HG03354 (cell line): Measurements from ENCODE around the gene SOX8.

Experiments used
- ATAC-seq: cut with Tn5 transposase; IDR thresholded peaks from one replicate; pipeline ENCODE4 v1.9.1; 2021; ENCODE audit warnings: mild to moderate bottlenecking; ENCODE audit not compliant: unreplicated experiment, poor library complexity, severe bottlenecking

The SOX8 gene

DNA sequence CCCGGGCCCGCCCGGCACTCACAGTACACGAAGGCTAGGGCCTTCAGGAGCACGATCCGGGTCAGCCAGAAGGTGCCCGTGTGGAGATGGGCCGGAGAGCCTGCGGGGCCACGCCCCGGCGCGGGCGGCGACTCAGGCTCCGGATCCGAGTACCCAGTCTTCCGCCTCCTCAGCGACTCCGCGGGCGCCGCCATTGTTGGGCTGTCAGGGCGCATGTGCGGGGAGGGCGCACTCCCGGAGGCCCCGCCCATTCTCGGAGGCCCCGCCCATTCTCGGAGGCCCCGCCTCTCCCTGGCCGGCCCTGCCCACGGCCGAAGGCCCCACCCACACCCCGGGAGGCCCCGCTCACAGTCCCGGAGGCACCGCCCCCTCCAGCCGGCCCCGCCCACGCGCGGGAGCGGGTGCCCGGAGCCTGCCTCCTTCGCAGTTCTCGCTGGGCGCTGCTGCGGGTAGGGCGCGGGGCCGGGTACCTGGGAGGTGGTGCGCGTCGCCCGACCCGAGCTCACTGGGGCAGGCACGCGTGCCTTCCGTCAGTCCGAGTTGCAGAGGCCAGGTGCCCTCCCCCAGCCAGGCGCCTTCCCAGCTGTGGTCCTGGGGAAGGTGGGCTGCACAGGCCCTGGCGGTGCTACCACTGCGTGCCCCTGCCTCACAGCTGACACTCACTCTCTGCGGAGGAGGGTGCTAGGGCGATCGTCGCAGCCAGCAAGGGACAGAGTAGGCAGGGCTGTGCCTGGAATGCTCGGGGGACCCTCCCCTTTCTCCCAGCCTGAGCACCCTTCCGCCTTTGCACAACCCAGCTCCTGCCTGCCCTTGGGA is 10.6 kb upstream of the SOX8 start, which contains the start of gene LMF1:
Gene LMF1, minus strand, starts transcription at position 219 of the 816 bp plus-strand sequence. Its CDS starts 4 bp downstream, at position 215.
- peak; percentile 78 for ATAC-seq

DNA sequence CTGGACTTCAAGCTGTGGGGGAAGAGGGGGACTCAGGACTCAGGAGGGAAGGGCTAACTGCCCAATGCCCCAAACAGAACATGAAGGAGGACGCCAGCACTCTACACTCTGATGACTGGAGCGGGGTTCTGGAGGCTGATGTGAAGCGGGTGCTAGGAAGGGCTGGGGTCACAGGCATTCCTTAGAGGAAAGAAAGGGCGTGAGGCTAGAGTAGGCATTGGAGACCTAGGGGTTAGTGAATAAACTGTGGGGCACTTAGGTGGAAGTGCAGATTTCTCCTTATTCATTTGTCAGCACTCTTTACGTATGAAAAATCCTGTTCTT is 10.0 kb upstream of the SOX8 start:
- ATAC-seq, result no peak

DNA sequence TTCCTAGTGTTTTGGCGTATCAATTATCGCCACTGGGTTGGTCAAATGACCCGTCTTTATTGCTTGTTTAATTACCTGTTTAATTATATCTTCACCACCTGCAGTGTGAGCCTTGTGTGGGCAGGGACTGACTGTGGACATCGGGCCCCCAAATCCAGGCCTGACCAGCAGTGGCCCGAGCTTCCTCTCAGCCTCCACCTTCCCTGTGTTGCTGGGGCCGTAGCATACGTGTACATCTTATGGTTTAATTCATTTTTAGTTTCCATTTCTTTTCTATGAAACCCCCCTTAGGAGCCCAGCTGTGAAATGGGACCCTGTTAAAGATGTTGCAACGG is 9.6 kb upstream of the SOX8 start:
- ATAC-seq, result no peak

DNA sequence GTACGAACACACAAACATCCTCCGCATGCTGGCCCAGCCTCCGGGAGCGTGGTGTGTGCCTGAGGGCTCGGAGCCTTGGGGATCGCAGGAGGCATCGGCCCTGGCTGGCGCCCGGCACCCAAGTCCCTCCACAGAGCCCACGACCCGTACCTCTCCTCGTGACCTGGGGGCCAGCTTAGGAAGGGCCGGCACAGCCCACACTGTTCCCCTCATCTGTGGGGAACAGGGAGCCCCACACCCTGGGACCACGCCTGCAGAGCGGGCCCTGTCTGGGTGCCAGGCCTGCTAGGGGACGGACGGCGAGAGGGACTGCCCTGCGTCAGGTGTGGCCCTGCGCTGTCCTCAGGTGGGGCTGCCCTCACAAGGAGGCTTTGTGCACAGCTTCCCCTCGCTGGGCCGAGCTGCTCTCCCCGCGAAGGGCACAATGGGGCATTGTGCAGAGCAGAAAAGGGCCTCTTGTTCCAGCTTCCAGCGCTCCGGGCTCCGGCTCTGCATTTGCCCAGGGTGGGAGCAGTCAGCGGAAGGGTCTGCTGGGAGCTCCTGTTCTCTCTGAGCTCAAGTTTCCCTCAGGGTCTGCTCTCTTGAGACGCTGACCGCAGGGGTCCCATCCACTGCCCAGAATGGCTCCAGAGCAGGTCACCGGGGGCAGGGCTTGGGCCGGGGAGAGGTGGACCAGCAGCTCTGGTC is 9.1 kb upstream of the SOX8 start:
- ATAC-seq, result no peak

DNA sequence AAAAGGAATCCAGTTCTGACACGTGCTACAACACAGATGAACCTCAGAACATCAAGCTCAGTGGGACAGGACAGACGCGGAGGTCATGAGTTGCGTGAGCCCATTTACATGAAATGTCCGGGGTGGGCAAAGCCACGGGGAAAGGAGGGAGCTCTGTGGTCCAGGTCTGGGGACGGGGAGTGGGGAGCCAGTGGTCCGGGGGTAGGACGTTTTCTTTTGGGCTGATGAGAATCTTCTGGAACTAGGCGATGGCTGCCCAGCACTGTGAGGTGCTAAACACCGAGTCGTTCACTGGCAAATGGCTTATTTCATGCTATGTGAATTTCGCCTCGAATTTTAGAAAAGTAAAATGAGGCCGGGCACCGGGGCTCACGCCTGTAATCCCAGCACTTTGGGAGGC is 8.2 kb upstream of the SOX8 start:
- no peak for ATAC-seq

DNA sequence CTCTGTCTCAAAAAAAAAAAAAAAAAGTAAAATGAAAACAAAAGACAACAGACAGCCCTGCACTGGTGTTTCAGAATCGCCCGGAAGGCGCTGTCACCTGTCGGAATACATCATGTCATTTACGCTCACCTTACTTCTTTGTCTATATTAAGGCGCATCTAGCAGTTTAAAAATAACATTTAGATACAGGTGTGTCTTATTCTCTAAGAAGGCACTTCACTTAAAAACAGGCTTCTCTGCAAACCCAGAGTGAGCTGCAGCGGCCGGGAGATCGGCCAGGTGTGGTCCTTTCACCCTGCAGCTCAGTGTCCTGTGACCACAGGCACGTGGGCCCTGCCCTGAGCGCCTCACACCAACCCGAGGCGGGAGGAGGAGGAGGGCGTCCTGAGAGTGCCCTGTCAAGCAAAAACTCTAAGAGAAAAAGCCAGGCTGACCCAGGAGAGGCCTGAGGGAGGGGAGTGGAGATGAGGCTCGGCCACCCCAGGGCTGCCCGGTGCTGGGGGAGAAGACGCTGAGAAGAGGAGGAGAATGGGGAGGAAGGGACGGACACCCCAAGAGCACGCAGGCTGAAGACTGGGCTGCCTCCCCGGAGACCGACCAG is 7.5 kb upstream of the SOX8 start:
- ATAC-seq, result no peak

DNA sequence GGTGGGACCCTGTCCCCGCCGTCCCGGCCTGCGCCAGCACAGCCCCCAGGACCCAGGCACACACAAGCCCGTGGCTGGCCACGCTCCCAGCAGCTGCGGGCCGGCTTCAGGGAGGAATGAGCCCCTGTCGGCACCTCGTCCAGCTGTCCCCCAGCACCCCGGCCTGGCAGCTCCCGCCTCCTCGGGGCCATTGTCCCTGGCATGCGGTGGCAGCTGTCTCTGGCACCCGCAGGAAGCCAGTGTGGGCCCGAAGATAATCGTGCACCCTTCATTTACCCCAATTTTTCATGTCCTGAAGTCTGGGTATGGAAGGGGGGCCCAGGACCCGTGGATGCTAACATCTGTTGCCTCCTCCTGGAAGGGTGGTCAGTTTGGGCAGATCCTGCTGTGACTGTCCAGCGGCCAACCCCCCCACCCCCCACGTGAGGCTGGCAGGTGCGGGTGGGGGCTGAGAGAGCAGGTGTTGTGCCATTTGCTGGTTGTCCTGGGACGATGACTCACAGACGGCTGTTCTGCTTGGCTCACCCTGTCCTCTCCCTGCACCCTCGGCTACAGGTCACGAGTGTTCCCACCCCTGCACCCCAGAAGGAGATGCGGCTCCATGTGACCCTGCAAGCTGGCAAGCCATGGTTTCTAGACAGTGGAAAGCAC is 6.8 kb upstream of the SOX8 start:
- ATAC-seq, result no peak

DNA sequence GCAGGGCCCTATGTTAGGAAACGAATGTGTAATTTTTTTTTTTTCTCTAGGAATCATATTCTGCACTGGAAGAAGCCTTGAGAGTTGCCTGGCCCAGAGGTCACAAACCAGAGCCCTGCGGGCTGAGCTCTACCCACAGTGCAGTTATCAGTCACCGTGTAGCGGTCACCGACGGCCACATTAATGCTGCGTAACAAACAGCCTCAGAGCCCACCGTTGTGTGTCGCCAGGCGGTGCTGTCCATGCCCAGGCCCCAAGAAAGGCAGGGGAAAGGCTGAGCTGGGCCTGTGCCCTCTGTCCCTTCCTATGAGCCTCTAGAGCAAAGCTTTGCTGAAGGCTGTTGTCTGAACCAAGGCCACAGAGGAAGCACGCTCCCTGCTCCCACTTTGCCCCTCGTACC is 6.3 kb upstream of the SOX8 start:
- no peak for ATAC-seq

DNA sequence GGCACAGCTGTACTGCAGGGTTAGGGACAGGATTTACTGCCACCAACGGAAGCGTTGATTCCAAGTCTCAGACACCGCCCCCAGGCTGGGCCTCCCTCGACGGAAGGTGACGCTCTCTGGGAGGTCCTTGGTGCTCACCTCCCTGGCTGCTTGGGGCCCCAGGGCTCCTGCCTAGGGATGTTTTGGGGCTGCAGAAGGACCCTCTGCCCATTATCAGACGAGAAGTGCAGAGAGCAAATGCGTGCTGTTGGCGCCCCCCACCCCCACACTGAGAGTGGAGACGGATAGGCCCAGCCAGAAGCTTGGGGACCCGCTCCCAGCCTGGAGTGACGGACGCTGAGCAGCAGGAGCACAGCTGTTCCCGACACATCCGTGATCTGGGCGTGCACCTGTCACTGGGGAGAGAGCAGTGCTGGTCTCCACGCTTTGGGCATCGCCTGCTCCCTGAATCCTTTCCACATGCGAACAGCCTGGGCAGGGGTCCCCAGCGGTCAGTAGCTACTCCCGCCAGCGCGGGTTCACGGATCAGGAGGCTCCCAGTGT is 5.1 kb upstream of the SOX8 start:
- ATAC-seq, result no peak

DNA sequence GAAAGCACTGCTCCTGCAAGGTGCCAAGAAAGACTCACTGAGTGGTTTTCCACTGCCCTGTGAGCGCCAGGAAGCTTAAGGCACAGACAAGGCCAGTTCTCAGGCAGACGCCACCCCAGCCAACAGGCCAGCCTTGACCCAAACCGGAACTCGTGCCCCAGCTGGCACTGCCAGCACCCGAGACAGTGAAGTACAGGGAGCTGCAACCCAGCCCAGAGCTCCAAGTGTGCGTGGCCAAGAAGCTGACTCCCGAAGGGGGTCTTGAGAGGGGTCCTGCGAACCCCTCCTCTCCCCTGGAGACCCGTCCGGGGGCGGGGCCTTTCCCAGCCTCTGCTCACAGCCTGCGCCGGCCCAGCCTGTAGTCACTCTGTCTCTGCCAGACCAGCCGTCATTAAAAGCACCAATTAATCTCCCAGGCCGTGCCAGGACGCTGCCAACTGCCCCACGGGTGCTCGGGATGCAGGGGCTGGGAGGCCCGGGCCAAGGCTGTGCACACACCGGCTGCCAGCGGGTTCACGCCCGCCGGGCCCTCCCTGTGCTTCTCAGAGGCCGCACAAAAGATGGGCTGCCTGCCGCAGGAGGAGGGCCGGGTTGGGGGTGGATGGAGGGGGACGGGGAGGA is 4.4 kb upstream of the SOX8 start:
- no peak for ATAC-seq

DNA sequence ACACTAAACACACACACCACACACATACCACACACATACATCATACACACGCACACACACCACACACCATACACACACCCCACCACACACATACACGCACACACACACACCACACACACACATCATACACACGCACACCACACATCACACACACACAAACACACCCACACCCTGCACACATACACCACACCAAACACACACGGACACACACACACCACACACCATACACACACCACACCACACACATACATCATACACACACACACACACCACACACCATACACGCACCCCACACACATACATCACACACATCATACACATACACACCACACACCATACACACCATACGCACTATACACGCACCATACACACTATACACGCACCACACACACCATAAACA is 3.7 kb upstream of the SOX8 start:
- ATAC-seq, result no peak

DNA sequence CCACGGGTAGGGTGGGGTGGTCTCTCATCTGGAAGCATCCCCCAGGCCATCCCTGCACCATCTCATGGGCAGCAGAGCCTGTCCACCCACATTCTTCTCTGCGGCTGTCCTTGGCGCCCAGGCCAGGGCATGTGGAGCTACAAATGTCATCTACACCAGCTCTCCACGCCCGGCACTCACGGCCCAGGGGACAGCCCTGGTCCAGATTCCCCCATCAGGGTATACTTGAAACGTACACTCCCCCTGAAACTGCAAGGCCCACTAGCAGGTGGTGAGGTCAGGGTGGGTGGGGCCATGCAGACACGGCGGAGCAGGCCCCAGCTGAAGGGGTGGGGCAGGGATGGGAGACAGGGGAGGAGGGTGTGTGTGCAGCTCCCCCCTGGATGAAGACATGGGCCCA is 3.2 kb upstream of the SOX8 start:
- ATAC-seq, result no peak

DNA sequence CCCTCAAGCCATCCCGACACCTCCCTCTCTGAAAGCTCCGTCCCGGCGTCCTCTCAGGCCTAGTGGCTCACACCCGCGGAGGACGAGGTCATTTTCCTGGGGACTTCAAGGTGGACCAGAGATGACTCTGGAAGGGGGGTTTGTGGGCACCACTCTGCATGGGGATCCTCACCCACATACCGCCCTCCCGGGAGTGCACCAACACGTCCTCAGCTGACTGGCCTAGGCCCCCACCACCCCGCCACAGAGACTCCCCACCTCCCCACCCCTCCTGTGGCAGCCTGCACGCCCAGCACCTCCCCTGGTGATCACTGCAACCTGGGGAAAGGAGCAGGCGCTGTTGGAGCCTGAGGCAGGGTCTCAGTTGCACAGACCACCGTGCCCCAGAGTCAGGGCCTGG is 2.4 kb upstream of the SOX8 start:
- ATAC-seq, result no peak

DNA sequence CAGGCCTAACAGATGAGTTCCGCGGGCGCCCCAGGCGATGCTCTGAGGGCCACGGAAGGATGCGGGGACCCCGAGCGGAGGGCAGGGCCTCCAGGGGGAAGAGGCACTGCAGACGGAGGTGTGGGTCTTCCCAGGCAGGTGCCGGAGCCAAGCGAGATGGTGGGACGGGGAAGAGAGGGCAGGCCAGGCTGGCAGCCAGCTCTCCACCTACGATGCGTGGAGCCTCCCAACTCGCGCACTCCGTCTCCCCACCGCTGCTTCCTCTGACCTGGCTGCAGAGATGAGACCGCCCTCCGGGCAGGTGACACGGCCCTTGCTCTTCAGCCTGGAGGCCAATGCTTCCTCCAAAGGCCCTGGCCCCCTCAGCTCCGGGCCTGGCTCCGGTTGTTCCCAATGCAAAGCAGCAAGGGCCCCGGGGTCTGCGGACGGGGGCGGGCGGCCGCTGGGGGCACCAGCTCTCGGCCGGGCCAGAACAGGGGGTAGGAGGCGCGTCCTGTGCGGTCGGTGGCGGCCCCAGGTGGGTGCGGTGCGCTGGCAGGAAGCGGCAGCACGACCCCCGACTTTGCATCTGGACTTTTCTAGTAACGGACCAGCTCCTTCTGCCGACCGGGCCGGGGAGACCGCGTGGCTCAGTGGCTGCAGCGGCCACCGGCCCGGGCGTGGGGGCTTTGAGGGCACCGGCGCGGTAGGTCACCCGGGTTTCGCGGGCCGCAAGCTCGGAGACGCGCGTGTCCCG is 1.5 kb upstream of the SOX8 start:
- no peak for ATAC-seq

DNA sequence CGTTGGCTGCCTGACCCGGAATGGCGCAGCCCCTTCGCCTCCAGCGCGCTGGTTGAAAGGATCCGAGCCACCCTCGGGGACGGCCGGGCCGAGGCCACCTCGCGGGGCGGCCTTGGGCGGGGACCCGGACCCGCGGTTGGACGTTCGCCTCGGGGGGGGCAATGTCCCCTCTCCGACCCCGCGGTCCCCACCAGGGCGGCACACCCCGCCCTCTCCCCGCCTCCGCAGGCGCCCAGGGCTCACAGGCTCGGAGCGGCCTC is 1.0 kb upstream of the SOX8 start:
- no peak for ATAC-seq

DNA sequence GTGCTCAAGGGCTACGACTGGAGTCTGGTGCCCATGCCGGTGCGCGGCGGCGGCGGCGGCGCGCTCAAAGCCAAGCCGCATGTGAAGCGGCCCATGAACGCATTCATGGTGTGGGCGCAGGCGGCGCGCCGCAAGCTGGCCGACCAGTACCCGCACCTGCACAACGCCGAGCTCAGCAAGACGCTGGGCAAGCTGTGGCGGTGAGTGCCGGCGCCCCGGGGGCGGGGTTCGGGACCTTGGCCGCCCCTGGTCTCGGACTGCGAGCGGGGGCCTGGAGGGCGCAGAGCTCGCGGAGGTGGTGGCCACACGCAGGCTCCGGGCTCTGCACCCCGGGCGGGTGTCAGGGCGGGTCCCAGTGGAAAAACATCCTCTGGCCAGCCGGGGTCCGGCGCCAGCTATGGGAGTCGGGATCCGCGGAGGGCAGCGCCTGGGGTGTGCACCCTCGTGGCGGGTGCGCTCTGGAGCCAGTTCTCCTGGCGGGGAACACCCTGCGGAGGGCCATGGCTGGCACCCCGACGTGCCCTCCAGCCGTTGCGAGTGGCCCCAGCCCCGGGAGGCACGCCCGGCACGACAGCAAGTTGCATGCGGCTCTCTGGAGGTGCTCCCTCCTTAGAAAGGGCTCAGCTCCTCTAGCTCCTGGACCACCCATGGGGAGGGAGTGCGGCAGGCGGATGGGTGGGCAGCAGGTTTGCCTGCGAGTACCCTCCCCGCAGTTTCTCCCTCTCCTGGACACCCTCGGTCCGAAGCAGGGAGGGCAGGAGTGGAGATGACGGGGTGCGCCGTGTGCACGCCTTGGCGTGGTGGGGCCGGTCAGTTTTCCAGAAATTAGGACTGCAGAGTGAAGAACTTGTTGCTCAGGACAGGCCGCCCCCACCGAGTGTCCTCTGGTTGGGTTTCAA is 824 bp downstream of the SOX8 start:
- no peak for ATAC-seq

DNA sequence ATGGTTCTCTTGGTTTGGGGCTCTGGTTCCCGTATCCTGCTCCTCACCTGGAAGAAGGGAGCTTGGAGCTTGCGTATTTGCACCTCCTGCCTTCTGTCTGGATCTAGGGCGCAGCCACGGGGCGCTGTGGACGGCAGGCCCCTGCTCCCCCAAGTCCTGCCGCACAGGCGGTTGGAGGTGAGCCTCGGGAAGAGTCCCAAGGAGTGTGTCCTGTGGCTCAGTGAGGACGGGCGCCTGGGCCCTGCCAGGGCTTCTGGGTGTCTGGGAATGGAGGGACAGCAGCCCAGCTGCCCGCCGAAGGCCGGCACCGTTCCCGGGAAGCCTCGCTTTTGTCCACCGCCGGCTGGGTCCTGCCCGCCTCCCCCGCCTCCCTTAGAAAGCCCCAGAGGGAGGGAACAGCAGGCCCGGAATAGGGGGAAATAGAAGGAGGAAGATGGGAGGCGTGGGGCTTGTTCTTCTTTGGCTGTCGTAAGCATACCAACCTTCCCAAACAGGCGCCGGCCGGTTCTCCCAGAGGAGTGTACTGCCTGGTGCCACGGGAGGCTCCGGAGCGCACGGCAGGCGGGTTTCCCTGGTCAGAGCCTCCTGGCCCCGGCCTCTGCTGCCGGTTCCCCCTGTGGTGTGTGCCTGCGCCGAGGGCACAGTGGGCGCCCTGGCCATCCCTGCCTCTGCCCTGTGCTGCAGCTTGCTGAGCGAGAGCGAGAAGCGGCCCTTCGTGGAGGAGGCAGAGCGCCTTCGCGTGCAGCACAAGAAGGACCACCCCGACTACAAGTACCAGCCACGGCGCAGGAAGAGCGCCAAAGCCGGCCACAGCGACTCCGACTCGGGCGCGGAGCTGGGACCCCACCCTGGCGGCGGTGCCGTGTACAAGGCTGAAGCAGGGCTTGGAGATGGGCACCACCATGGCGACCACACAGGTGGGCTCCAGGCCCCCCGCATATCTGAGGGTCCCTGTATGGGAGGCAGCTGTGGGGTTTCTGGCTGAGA is 1.8 kb downstream of the SOX8 start:
- no peak for ATAC-seq
